GM12878 (cell line): ENCODE data around the gene SLC16A10. TPM values are rescaled to one million over a fixed set of nuclear protein-coding genes. Genes with fewer than 3 reads are reported as not detected.

Source experiments
- ATAC-seq: fragments of 200-7000 bp; cut with Tn5 transposase; 3 replicates; pipeline ENCODE4 v1.9.1; 2020; ENCODE audit warnings: mild to moderate bottlenecking, moderate library complexity
- BruUV-seq: library from RNA; stranded (reverse); fragments of 400-500 nt; replicated peaks from 2 replicates; lab custom pipeline; 2021; lab: Mats Ljungman, UMichigan
- CTCF ChIA-PET: fragments of 300-600 bp; sonication (Branson Sonifier 250); formaldehyde crosslinking; extraction: SDS; loops from one replicate; lab custom pipeline; 2021; ENCODE audit warnings: inconsistent platforms; lab: Yijun Ruan, JAX
- POLR2A ChIA-PET: fragments of 350-600 bp; formaldehyde crosslinking; extraction: SDS; loops from one replicate; lab custom pipeline; 2021; ENCODE audit warnings: inconsistent platforms; lab: Charles Lee
- RAD21 ChIA-PET: fragments of 300-600 bp; sonication (Branson Sonifier 250); formaldehyde crosslinking; loops from one replicate; lab custom pipeline; 2023; ENCODE audit warnings: antibody characterized with exemption; ENCODE audit not compliant: unreplicated experiment; lab: Charles Lee
- SMC1A ChIA-PET: fragments of 300-600 bp; sonication (Branson Sonifier 250); formaldehyde crosslinking; loops from one replicate; lab custom pipeline; 2023; ENCODE audit not compliant: unreplicated experiment, uncharacterized antibody; lab: Charles Lee
- DNase-seq: peaks from one replicate; pipeline ENCODE4 v3.0.0-alpha.2; 2011; ENCODE audit warnings: low read depth, low spot score
- FAIRE-seq: peaks from 3 replicates; lab custom pipeline; 2011; peaks lifted over from hg19 to GRCh38; lab: Jason Lieb, UNC
- H2AFZ ChIP-seq: 2 replicates; pipeline ENCODE4 v1.6.0; 2011; ENCODE audit warnings: low read depth, low read length, control low read depth; ENCODE audit not compliant: control insufficient read depth
- H3K27ac ChIP-seq: 2 replicates; pipeline ENCODE4 v1.5.1; 2011; ENCODE audit warnings: control low read depth; ENCODE audit not compliant: control insufficient read depth, insufficient read depth
- H3K27me3 ChIP-seq, 2 experiments: replicated peaks in 1 of 2; 2 replicates each; pipeline versions ENCODE4 v1.6.0 to v1.6.1; 2011; ENCODE audit warnings: low read length in 1 of 2; ENCODE audit not compliant: control insufficient read depth in 2 of 2, insufficient read depth in 2 of 2
- H3K36me3 ChIP-seq, 2 experiments: 2 replicates each; pipeline ENCODE4 v1.5.1; 2011; ENCODE audit warnings: low read length in 1 of 2; ENCODE audit not compliant: control insufficient read depth in 2 of 2, insufficient read depth in 2 of 2
- H3K4me1 ChIP-seq: 2 replicates; pipeline ENCODE4 v1.6.1; 2011; ENCODE audit warnings: mild to moderate bottlenecking, low read length, moderate library complexity, mixed read lengths; ENCODE audit not compliant: control insufficient read depth, insufficient read depth
- H3K4me2 ChIP-seq: 2 replicates; pipeline ENCODE4 v1.6.0; 2011; ENCODE audit warnings: control low read depth; ENCODE audit not compliant: control insufficient read depth, insufficient read depth
- H3K4me3 ChIP-seq: fragments of 200-600 bp; sonication (generic); 2 replicates; pipeline ENCODE4 v1.5.1; 2016
- H3K79me2 ChIP-seq: 2 replicates; pipeline ENCODE4 v1.6.0; 2011; ENCODE audit warnings: low read length; ENCODE audit not compliant: control insufficient read depth, insufficient read depth
- H3K9ac ChIP-seq: 2 replicates; pipeline ENCODE4 v1.8.0; 2011; ENCODE audit warnings: low read length, control low read depth, mixed read lengths; ENCODE audit not compliant: control insufficient read depth, insufficient read depth
- H3K9me3 ChIP-seq: replicated peaks from 3 replicates; pipeline ENCODE4 v1.5.1; 2011; ENCODE audit warnings: mild to moderate bottlenecking, low read length; ENCODE audit not compliant: control insufficient read depth, insufficient read depth
- H4K20me1 ChIP-seq: 2 replicates; pipeline ENCODE4 v1.6.0; 2011; ENCODE audit not compliant: control insufficient read depth, insufficient read depth
- EZH2 ChIP-seq: IDR thresholded peaks from 2 replicates; pipeline ENCODE4 v1.6.1; 2012; ENCODE audit warnings: low read depth, mild to moderate bottlenecking, control low read depth, inconsistent platforms, low read length, borderline replicate concordance; ENCODE audit not compliant: control insufficient read depth
- FOS ChIP-seq: IDR thresholded peaks from 3 replicates; pipeline ENCODE4 v1.6.1; 2011; ENCODE audit warnings: borderline replicate concordance; ENCODE audit not compliant: insufficient read length; ENCODE audit errors: extremely low read depth
- NR2C1 ChIP-seq: fragments of 450-650 bp; IDR thresholded peaks from 2 replicates; pipeline ENCODE4 v1.6.1; 2017; ENCODE audit warnings: antibody characterized with exemption, mild to moderate bottlenecking, moderate library complexity
- RBBP5 ChIP-seq: fragments of 200-600 bp; sonication (generic); conservative IDR thresholded peaks from 2 replicates; pipeline ENCODE4 v1.6.1; 2016
- RCOR1 ChIP-seq: conservative IDR thresholded peaks from 2 replicates; pipeline ENCODE4 v1.6.1; 2012; ENCODE audit warnings: low read depth, low read length, improper control_type of control experiment
- RFX5 ChIP-seq: IDR thresholded peaks from 2 replicates; pipeline ENCODE4 v1.6.1; 2011; ENCODE audit warnings: low read depth, low read length, improper control_type of control experiment
- ZSCAN29 ChIP-seq: fragments of 450-650 bp; IDR thresholded peaks from 2 replicates; pipeline ENCODE4 v1.6.1; 2017; ENCODE audit warnings: mild to moderate bottlenecking, moderate library complexity
- WGBS: methylation state at CpG from one replicate; pipeline ENCODE4 v1.1.6; 2016; ENCODE audit warnings: low lambda C conversion rate; ENCODE audit not compliant: insufficient replicate concordance, insufficient coverage; ENCODE audit errors: missing lambda C conversion rate; 5-methylcytosine and 5-hydroxymethylcytosine counted together
- in situ Hi-C: fragments of 300-500 bp; cut with MboI; formaldehyde crosslinking; loops from 9 replicates; pipeline ENCODE4 v1.14.3; 2018; ENCODE audit warnings: mixed read lengths
- intact Hi-C: fragments of 100-400 bp; cut with micrococcal nuclease; formaldehyde crosslinking; loops from one replicate; pipeline ENCODE4 v1.14.2; 2022; ENCODE audit not compliant: unreplicated experiment
- polyA plus RNA-seq, 11 experiments: library from polyadenylated mRNA; depleted of rRNA in 4 of 11; unstranded in 6 of 11; stranded (reverse) in 5 of 11; fragments of >200 nt; fragmentation: Nextera tagmentation in 4 of 11; fragmentation: Illumina TruSeq in 1 of 11; extraction: Ambion mirVana in 4 of 11; extraction: Trizol in 1 of 11; gene quantifications; 1 replicate in 1 of 11; 2 replicates in 10 of 11; pipeline versions ENCODE4 v1.2.1 to v1.2.3, GENCODE V29; 2011 to 2016; ENCODE audit warnings: inconsistent platforms in 2 of 11, missing spikeins in 2 of 11, low read depth in 1 of 11
- total RNA-seq, 4 experiments: library from RNA; depleted of rRNA in 3 of 4; stranded (reverse); fragments of >200 nt in 3 of 4; fragmentation: Illumina TruSeq in 1 of 4; extraction: Trizol in 1 of 4; gene quantifications; 2 replicates each; pipeline versions ENCODE4 v1.2.1 to v1.2.3, GENCODE V29; 2013 to 2021
- TF ChIP-seq, protein P1 (sequence below): fragments of 450-650 bp; formaldehyde crosslinking; IDR thresholded peaks from 2 replicates; pipeline ENCODE4 v1.4.0; 2022; ENCODE audit warnings: mild to moderate bottlenecking, moderate library complexity
- TF ChIP-seq, protein P2 (sequence below): IDR thresholded peaks from 2 replicates; pipeline ENCODE4 v1.6.1; 2011; ENCODE audit warnings: borderline replicate concordance, low read depth, mild to moderate bottlenecking, moderate library complexity, mixed read lengths, low read length; ENCODE audit not compliant: insufficient read depth; ENCODE audit errors: extremely low read length

SLC16A10 gene
- total and polyA plus RNA-seq, 10 of the 15 experiments (the other 5 are each of a cell fraction or from before 2014, with no cell fraction given): 2.3 to 19.0 (median 8.0) TPM

DNA sequence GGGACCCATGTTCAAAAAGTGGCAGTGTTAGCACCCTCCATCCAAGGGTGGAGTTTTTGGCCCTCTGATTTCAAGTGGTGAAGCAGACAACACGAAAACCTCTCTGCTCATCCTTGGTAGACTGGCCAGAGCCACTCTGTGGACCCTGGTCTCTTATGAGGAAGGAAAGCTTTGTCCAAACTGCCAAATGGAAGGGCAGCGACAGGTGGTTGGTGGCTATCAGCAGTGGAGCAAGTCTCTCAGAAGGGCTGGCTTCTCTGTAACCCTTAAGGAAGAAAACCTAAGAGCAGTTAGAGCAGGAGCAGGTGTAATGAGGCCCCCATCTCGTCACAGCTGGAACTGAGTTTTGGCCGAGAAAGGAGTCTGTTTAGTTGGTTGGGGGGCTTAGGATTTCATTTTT lies 155.8 kb downstream of the SLC16A10 start:
- no peak overlapping the region for H3K27ac ChIP-seq
- ATAC-seq (no peak), FAIRE-seq (no peak), DNase-seq (no peak)
- no peaks in the 10 kb centered on the region for H3K36me3 ChIP-seq
- no peak overlapping the region for H3K4me2 ChIP-seq
- in situ Hi-C loops: no loop called here
- H3K79me2 ChIP-seq: no peaks in the 10 kb centered on the region
- ChIA-PET CTCF (no interaction called here), SMC1A (no interaction called here), RAD21 (interaction anchor here (1.0 kb wide), 1 partner anchor 235 kb away, joined by 3 read pairs; no protein-coding TSS in a partner anchor), POLR2A (no interaction called here)
- 36% methylated on average over 4 of the region's 4 CpGs for WGBS
- intact Hi-C loops: no loop called here
- H3K4me1 ChIP-seq: no peaks in the 10 kb centered on the region; the same call in 1 of the 2 replicates
- no peaks in the 10 kb centered on the region for H3K27me3 ChIP-seq
- BruUV-seq: no TSS peak
- TF ChIP-seq, protein P1, sequence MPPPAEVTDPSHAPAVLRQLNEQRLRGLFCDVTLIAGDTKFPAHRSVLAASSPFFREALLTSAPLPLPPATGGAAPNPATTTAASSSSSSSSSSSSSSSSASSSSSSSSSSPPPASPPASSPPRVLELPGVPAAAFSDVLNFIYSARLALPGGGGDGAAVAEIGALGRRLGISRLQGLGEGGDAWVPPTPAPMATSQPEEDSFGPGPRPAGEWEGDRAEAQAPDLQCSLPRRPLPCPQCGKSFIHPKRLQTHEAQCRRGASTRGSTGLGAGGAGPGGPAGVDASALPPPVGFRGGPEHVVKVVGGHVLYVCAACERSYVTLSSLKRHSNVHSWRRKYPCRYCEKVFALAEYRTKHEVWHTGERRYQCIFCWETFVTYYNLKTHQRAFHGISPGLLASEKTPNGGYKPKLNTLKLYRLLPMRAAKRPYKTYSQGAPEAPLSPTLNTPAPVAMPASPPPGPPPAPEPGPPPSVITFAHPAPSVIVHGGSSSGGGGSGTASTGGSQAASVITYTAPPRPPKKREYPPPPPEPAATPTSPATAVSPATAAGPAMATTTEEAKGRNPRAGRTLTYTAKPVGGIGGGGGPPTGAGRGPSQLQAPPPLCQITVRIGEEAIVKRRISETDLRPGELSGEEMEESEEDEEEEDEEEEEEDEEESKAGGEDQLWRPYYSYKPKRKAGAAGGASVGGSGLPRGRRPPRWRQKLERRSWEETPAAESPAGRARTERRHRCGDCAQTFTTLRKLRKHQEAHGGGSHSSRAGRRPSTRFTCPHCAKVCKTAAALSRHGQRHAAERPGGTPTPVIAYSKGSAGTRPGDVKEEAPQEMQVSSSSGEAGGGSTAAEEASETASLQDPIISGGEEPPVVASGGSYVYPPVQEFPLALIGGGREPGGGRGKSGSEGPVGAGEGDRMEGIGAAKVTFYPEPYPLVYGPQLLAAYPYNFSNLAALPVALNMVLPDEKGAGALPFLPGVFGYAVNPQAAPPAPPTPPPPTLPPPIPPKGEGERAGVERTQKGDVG (CRISPR knock-in tag): no peak
- TF ChIP-seq NR2C1 (no peak), RCOR1 (no peak), RBBP5 (no peak), RFX5 (no peak), ZSCAN29 (no peak), FOS (no peak), EZH2 (no peak)
- TF ChIP-seq, protein P2, sequence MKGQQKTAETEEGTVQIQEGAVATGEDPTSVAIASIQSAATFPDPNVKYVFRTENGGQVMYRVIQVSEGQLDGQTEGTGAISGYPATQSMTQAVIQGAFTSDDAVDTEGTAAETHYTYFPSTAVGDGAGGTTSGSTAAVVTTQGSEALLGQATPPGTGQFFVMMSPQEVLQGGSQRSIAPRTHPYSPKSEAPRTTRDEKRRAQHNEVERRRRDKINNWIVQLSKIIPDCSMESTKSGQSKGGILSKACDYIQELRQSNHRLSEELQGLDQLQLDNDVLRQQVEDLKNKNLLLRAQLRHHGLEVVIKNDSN: no peak
- no peak overlapping the region for H3K4me3 ChIP-seq
- no peak overlapping the region for H3K9ac ChIP-seq
- no peaks in the 10 kb centered on the region for H3K9me3 ChIP-seq
- no peaks in the 10 kb centered on the region for H4K20me1 ChIP-seq
- H2AFZ ChIP-seq: no peak overlapping the region
